ENCODE results near the gene IRS2.

IRS2 gene

DNA sequence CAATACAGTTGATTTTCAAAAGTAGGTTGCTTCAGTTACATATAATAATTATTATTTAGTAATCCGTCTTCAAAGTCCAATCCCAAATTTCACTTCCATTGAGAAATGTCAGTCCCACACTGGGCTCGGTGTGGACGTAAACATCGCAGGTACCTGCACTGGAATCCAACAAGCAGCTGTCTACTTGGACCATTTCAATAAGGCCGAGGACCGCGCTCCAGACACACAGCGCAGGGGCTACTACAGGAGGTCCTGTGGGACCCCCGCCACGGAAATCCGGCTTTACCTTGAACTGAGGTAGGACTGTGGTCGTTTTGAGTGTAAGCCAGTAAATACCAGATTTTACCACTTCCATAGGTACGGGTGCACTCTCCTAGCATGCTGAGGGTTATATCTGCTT lies 30.8 kb downstream of the IRS2 start:
- no peak overlapping the region for H3K4me3 ChIP-seq (IDR thresholded peaks at IDR 0.05; ENCODE audit: insufficient read depth, low read depth, low read length)
- no peaks in the 10 kb centered on the region for H3K36me3 ChIP-seq (ENCODE audit: insufficient read depth)
- no peaks in the 10 kb centered on the region for H4K20me1 ChIP-seq (ENCODE audit: insufficient read depth)
- H3K4me2 ChIP-seq, result no peak overlapping the region
- H3K27ac ChIP-seq, result no peak overlapping the region
- no peaks in the 10 kb centered on the region for H3K27me3 ChIP-seq (ENCODE audit: insufficient read depth, low read depth)
- TF ChIP-seq, protein P1, sequence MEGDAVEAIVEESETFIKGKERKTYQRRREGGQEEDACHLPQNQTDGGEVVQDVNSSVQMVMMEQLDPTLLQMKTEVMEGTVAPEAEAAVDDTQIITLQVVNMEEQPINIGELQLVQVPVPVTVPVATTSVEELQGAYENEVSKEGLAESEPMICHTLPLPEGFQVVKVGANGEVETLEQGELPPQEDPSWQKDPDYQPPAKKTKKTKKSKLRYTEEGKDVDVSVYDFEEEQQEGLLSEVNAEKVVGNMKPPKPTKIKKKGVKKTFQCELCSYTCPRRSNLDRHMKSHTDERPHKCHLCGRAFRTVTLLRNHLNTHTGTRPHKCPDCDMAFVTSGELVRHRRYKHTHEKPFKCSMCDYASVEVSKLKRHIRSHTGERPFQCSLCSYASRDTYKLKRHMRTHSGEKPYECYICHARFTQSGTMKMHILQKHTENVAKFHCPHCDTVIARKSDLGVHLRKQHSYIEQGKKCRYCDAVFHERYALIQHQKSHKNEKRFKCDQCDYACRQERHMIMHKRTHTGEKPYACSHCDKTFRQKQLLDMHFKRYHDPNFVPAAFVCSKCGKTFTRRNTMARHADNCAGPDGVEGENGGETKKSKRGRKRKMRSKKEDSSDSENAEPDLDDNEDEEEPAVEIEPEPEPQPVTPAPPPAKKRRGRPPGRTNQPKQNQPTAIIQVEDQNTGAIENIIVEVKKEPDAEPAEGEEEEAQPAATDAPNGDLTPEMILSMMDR (conservative IDR thresholded peaks at IDR 0.05; ENCODE audit: low read depth, low read length), result no peak
- no peak overlapping the region for H3K9ac ChIP-seq
- no peaks in the 10 kb centered on the region for H3K4me1 ChIP-seq (ENCODE audit: low read depth, poor library complexity, severe bottlenecking)
- no peaks in the 10 kb centered on the region for H3K79me2 ChIP-seq (ENCODE audit: insufficient read depth, low read depth)
- no peak overlapping the region for H2AFZ ChIP-seq (ENCODE audit: low read depth)

DNA sequence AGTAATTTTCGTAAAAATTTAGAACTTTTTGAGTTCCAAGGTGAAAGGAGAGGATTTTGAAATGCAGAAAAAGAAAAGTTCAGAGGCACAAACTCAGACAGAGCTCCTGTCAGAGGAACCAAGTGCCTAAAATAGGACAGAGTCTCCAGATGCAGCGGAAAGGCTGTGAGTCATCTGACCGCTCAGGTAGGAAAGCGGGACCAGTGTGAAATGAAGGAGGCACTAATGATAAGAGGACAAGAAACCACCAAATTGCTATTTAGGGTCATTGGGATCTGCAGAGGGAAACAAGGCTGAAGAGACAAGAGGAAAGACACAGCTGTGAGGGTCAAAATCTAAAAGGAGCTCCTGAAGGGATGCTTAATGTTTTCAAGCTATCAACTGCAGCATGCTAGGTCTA lies 34.9 kb downstream of the IRS2 start:
- no peak overlapping the region for H3K4me3 ChIP-seq (IDR thresholded peaks at IDR 0.05; ENCODE audit: insufficient read depth, low read depth, low read length)
- TF ChIP-seq, protein P1 (conservative IDR thresholded peaks at IDR 0.05; ENCODE audit: low read depth, low read length), result no peak
- no peaks in the 10 kb centered on the region for H3K27me3 ChIP-seq (ENCODE audit: insufficient read depth, low read depth)
- H4K20me1 ChIP-seq (ENCODE audit: insufficient read depth), result no peaks in the 10 kb centered on the region
- H2AFZ ChIP-seq (ENCODE audit: low read depth), result no peak overlapping the region
- H3K4me2 ChIP-seq, result no peak overlapping the region
- H3K27ac ChIP-seq, result no peak overlapping the region
- no peak overlapping the region for H3K9ac ChIP-seq
- no peaks in the 10 kb centered on the region for H3K36me3 ChIP-seq (ENCODE audit: insufficient read depth)
- no peaks in the 10 kb centered on the region for H3K4me1 ChIP-seq (ENCODE audit: low read depth, poor library complexity, severe bottlenecking)
- no peaks in the 10 kb centered on the region for H3K79me2 ChIP-seq (ENCODE audit: insufficient read depth, low read depth)

DNA sequence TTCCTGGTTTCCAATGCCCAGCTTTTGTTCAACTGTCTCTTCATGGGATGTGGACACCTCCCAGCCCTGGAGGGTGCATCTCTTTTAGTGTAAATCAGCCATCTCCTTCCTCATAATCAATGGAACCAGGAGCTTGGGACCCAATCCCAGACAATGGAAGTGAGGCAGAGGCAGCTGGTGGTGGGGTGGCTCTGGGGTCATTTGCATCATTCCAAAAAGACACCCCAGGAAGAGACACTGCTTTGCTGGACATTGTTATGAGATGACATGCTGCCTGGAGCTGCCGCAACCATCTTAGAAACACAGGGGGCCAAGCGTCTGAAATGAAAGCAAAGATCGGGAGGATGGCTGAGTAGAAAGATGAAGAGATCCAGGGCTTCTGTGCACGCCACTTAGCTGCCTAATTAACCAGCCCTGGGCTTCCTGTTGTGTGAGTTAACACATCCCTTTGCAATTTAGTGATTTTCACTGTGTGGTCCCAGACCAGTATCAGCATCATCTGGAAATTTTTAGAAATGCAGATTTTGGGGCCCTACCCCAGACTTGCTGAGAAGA lies 36.1 kb downstream of the IRS2 start:
- Histone ChIP-seq H3K4me2 (no peak overlapping the region), H3K27ac (no peak overlapping the region), H3K9ac (no peak overlapping the region), H4K20me1 (ENCODE audit: insufficient read depth) (no peaks in the 10 kb centered on the region), H2AFZ (ENCODE audit: low read depth) (no peak overlapping the region), H3K79me2 (ENCODE audit: insufficient read depth, low read depth) (no peaks in the 10 kb centered on the region), H3K4me3 (IDR thresholded peaks at IDR 0.05; ENCODE audit: insufficient read depth, low read depth, low read length) (no peak overlapping the region), H3K36me3 (ENCODE audit: insufficient read depth) (no peaks in the 10 kb centered on the region), H3K4me1 (ENCODE audit: low read depth, poor library complexity, severe bottlenecking) (no peaks in the 10 kb centered on the region), H3K27me3 (ENCODE audit: insufficient read depth, low read depth) (no peaks in the 10 kb centered on the region)
- TF ChIP-seq, protein P1 (conservative IDR thresholded peaks at IDR 0.05; ENCODE audit: low read depth, low read length), result no peak

DNA sequence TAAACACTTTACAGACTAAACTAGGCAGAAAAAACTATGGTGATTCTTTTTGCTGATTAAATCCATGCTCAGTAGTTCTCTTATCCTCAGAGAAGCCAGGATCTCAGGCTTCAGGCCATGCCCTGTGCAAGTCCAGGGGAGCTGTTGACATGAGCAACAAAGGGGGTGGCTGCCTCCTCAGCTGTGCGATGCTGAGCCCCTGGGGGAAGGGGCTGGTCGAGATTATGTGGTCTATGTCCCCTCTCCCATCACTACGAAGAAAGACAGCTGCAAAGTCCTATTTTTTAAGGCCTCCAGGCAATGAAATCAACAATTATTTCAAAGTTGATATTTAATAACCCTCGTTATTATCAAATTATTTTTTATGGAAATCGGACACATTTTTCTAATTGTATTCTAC lies 37.0 kb downstream of the IRS2 start:
- Histone ChIP-seq H2AFZ (ENCODE audit: low read depth) (no peak overlapping the region), H3K27ac (no peak overlapping the region), H3K9ac (no peak overlapping the region), H3K4me2 (no peak overlapping the region), H3K27me3 (ENCODE audit: insufficient read depth, low read depth) (no peaks in the 10 kb centered on the region), H3K4me1 (ENCODE audit: low read depth, poor library complexity, severe bottlenecking) (no peaks in the 10 kb centered on the region), H4K20me1 (ENCODE audit: insufficient read depth) (no peaks in the 10 kb centered on the region), H3K36me3 (ENCODE audit: insufficient read depth) (no peaks in the 10 kb centered on the region), H3K79me2 (ENCODE audit: insufficient read depth, low read depth) (no peaks in the 10 kb centered on the region), H3K4me3 (IDR thresholded peaks at IDR 0.05; ENCODE audit: insufficient read depth, low read depth, low read length) (no peak overlapping the region)
- TF ChIP-seq, protein P1 (conservative IDR thresholded peaks at IDR 0.05; ENCODE audit: low read depth, low read length), result no peak

All from KMS-11 (cell line).